IMR-90 (cell line): ENCODE data around the gene BPIFB2. TPM values are rescaled to one million over a fixed set of nuclear protein-coding genes. Genes with fewer than 3 reads are reported as not detected.

ENCODE experiments used
- ATAC-seq: fragments of 200-7000 bp; cut with Tn5 transposase; 2 replicates; pipeline ENCODE4 v1.9.1; 2020; ENCODE audit warnings: low read depth, mild to moderate bottlenecking, moderate library complexity
- BruUV-seq: library from RNA; stranded (reverse); fragments of 400-500 nt; replicated peaks from 2 replicates; lab custom pipeline; 2021; lab: Mats Ljungman, UMichigan
- CTCF ChIA-PET: fragments of 300-600 bp; formaldehyde crosslinking; extraction: SDS; loops from one replicate; lab custom pipeline; 2021; ENCODE audit warnings: antibody characterized with exemption; lab: Yijun Ruan, JAX
- POLR2A ChIA-PET: fragments of 300-600 bp; sonication (Branson Sonifier 250); formaldehyde crosslinking; loops from one replicate; lab custom pipeline; 2022; ENCODE audit warnings: antibody characterized with exemption; ENCODE audit not compliant: unreplicated experiment; lab: Charles Lee
- DNase-seq: peaks from one replicate; pipeline ENCODE4 v3.0.0; 2013
- H2AFZ ChIP-seq: replicated peaks from 2 replicates; pipeline ENCODE3; 2013; ENCODE audit warnings: low read length, mild to moderate bottlenecking; ENCODE audit not compliant: poor library complexity
- H2AK5ac ChIP-seq: 2 replicates; pipeline ENCODE4 v1.6.1; 2013; ENCODE audit warnings: low read depth, low read length, inconsistent platforms
- H2AK9ac ChIP-seq: replicated peaks from 2 replicates; pipeline ENCODE3; 2013; ENCODE audit warnings: mild to moderate bottlenecking, low read depth, low read length, moderate library complexity; ENCODE audit not compliant: poor library complexity
- H2BK120ac ChIP-seq: 2 replicates; pipeline ENCODE4 v1.6.1; 2013; ENCODE audit warnings: low read depth, low read length, inconsistent platforms
- H2BK15ac ChIP-seq: 3 replicates; pipeline ENCODE4 v1.6.1; 2013; ENCODE audit warnings: low read depth, low read length, inconsistent platforms
- H2BK20ac ChIP-seq: 2 replicates; pipeline ENCODE4 v1.6.1; 2013; ENCODE audit warnings: low read depth, mild to moderate bottlenecking, inconsistent platforms, low read length, moderate library complexity
- H2BK5ac ChIP-seq: 2 replicates; pipeline ENCODE4 v1.6.1; 2013; ENCODE audit warnings: mild to moderate bottlenecking, low read depth, low read length, inconsistent platforms; ENCODE audit not compliant: poor library complexity, severe bottlenecking
- H3K14ac ChIP-seq: replicated peaks from 2 replicates; pipeline ENCODE4 v1.6.1; 2013; ENCODE audit warnings: low read depth, low read length, inconsistent platforms
- H3K18ac ChIP-seq: 2 replicates; pipeline ENCODE4 v1.6.1; 2013; ENCODE audit warnings: low read depth, low read length, control low read depth
- H3K23ac ChIP-seq: 2 replicates; pipeline ENCODE4 v1.6.1; 2013; ENCODE audit warnings: low read depth, low read length, inconsistent platforms
- H3K27ac ChIP-seq: 2 replicates; pipeline ENCODE4 v1.5.1; 2013; ENCODE audit warnings: mild to moderate bottlenecking, control low read depth, low read length; ENCODE audit not compliant: insufficient read depth
- H3K27me3 ChIP-seq: 2 replicates; pipeline ENCODE4 v1.6.1; 2013; ENCODE audit warnings: low read length; ENCODE audit not compliant: control insufficient read depth, insufficient read depth
- H3K36me3 ChIP-seq: 2 replicates; pipeline ENCODE4 v1.6.1; 2013; ENCODE audit warnings: low read length, mixed read lengths; ENCODE audit not compliant: control insufficient read depth, insufficient read depth
- H3K4ac ChIP-seq: 2 replicates; pipeline ENCODE4 v1.6.1; 2013; ENCODE audit warnings: low read depth, low read length, inconsistent platforms
- H3K4me1 ChIP-seq: 2 replicates; pipeline ENCODE4 v1.6.1; 2013; ENCODE audit warnings: low read length, mixed read lengths; ENCODE audit not compliant: control insufficient read depth, insufficient read depth
- H3K4me2 ChIP-seq: 2 replicates; pipeline ENCODE4 v1.6.1; 2013; ENCODE audit warnings: low read depth, mild to moderate bottlenecking, control low read depth, low read length, moderate library complexity
- H3K4me3 ChIP-seq: 2 replicates; pipeline ENCODE4 v1.5.1; 2013; ENCODE audit warnings: low read depth, mild to moderate bottlenecking, control low read depth, low read length, moderate library complexity; ENCODE audit not compliant: insufficient read depth
- H3K56ac ChIP-seq: 2 replicates; pipeline ENCODE4 v1.6.1; 2013; ENCODE audit warnings: low read length, inconsistent platforms; ENCODE audit not compliant: insufficient read depth; ENCODE audit errors: extremely low read depth
- H3K79me1 ChIP-seq, 2 experiments: 2 replicates each; pipeline ENCODE4 v1.6.1; 2013; ENCODE audit warnings: low read length in 2 of 2, inconsistent platforms in 1 of 2, low read depth in 1 of 2
- H3K9ac ChIP-seq: 2 replicates; pipeline ENCODE4 v1.6.1; 2013; ENCODE audit warnings: low read depth, low read length, control low read depth
- H3K9me1 ChIP-seq: 2 replicates; pipeline ENCODE4 v1.6.1; 2013; ENCODE audit warnings: low read length, inconsistent platforms; ENCODE audit not compliant: insufficient read depth
- H3K9me3 ChIP-seq: 2 replicates; pipeline ENCODE4 v1.6.1; 2013; ENCODE audit warnings: low read length; ENCODE audit not compliant: control insufficient read depth, insufficient read depth
- H4K20me1 ChIP-seq: 2 replicates; pipeline ENCODE4 v1.6.1; 2013; ENCODE audit warnings: low read length, inconsistent platforms; ENCODE audit not compliant: insufficient read depth
- H4K5ac ChIP-seq: 2 replicates; pipeline ENCODE4 v1.6.1; 2013; ENCODE audit warnings: mild to moderate bottlenecking, low read depth, low read length, control low read depth
- H4K8ac ChIP-seq, 2 experiments: 2 replicates each; pipeline ENCODE4 v1.6.1; 2013; ENCODE audit warnings: low read depth in 2 of 2, low read length in 2 of 2, control low read depth in 1 of 2, inconsistent platforms in 1 of 2
- H4K91ac ChIP-seq: 2 replicates; pipeline ENCODE4 v1.6.1; 2013; ENCODE audit warnings: low read depth, low read length, inconsistent platforms; ENCODE audit not compliant: insufficient read depth
- CTCF ChIP-seq: conservative IDR thresholded peaks from 2 replicates; pipeline ENCODE4 v1.5.1; 2012; ENCODE audit warnings: mild to moderate bottlenecking, low read depth, low read length, improper control_type of control experiment
- dilution Hi-C: fragments of 300-500 bp; cut with HindIII; formaldehyde crosslinking; loops from one replicate; pipeline ENCODE4 v1.14.3; 2018; ENCODE audit warnings: low sequenced_read_pairs; ENCODE audit not compliant: unreplicated experiment
- in situ Hi-C: fragments of 300-500 bp; cut with MboI; formaldehyde crosslinking; loops from 3 replicates; pipeline ENCODE4 v1.14.3; 2019; ENCODE audit warnings: low sequenced_read_pairs, inconsistent platforms, mixed read lengths
- intact Hi-C: fragments of 100-400 bp; cut with micrococcal nuclease; formaldehyde crosslinking; loops from 2 replicates; pipeline ENCODE4 v1.10.0; 2022
- polyA plus RNA-seq, 3 experiments: library from polyadenylated mRNA; depleted of rRNA; stranded (reverse); fragments of >200 nt; gene quantifications; 2 replicates each; pipeline ENCODE4 v1.2.3, GENCODE V29; 2012; ENCODE audit warnings: low replicate concordance in 1 of 3
- total RNA-seq: library from RNA; depleted of rRNA; stranded (reverse); fragments of >200 nt; gene quantifications from 2 replicates; pipeline ENCODE4 v1.2.3, GENCODE V29; 2012
- TF ChIP-seq, protein P1 (sequence below): fragments of 150-350 bp; IDR thresholded peaks from 2 replicates; pipeline ENCODE4 v1.6.1; 2016; ENCODE audit warnings: low read depth, mild to moderate bottlenecking, low read length, moderate library complexity, borderline replicate concordance

BPIFB2 gene
- total and polyA plus RNA-seq, 2 of the 4 experiments (the other 2 are of a cell fraction) = not detected

- no peak overlapping the region for H3K4ac ChIP-seq
- H2BK20ac ChIP-seq = no peak overlapping the region
- H2AFZ ChIP-seq = no peak overlapping the region
- H3K4me1 ChIP-seq = no peaks in the 10 kb centered on the region
- dilution Hi-C loops = no loop called here
- H4K91ac ChIP-seq = no peak overlapping the region
- no peaks in the 10 kb centered on the region for H3K9me1 ChIP-seq
- DNase-seq = no peak
- H3K9ac ChIP-seq = no peak overlapping the region
- intact Hi-C loops = no loop called here
- no peak overlapping the region for H4K8ac ChIP-seq
- POLR2A ChIA-PET = no interaction called here
- ATAC-seq = no peak
- no peaks in the 10 kb centered on the region for H4K20me1 ChIP-seq
- H3K79me1 ChIP-seq = no peaks in the 10 kb centered on the region
- no peaks in the 10 kb centered on the region for H3K36me3 ChIP-seq
- in situ Hi-C loops = no loop called here
- no peak overlapping the region for H3K23ac ChIP-seq
- no peak overlapping the region for H3K18ac ChIP-seq
- no TSS peak for BruUV-seq
- no peak overlapping the region for H2AK9ac ChIP-seq
- peaks cover 5% of the 10 kb centered on the region for H3K27me3 ChIP-seq
- H3K27ac ChIP-seq = no peak overlapping the region
- H3K9me3 ChIP-seq = no peaks in the 10 kb centered on the region
- no peak overlapping the region for H3K4me2 ChIP-seq
- no peak overlapping the region for H3K4me3 ChIP-seq
- H2BK5ac ChIP-seq = no peak overlapping the region
- no peak overlapping the region for H2BK120ac ChIP-seq
- H4K5ac ChIP-seq = no peak overlapping the region
- H3K56ac ChIP-seq = no peak overlapping the region
- H2BK15ac ChIP-seq = no peak overlapping the region
- TF ChIP-seq, protein P1, sequence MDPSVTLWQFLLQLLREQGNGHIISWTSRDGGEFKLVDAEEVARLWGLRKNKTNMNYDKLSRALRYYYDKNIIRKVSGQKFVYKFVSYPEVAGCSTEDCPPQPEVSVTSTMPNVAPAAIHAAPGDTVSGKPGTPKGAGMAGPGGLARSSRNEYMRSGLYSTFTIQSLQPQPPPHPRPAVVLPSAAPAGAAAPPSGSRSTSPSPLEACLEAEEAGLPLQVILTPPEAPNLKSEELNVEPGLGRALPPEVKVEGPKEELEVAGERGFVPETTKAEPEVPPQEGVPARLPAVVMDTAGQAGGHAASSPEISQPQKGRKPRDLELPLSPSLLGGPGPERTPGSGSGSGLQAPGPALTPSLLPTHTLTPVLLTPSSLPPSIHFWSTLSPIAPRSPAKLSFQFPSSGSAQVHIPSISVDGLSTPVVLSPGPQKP = no peak
- TF ChIP-seq CTCF = no peak
- no peak overlapping the region for H3K14ac ChIP-seq
- no peak overlapping the region for H2AK5ac ChIP-seq
- CTCF ChIA-PET = interaction anchor here (0.6 kb wide), 1 partner anchor 434 kb away, joined by 3 read pairs; no protein-coding TSS in a partner anchor
Measured at GRCh38 chr20:32995802-32996201, 11.7 kb upstream of the BPIFB2 start.
